ENCODE measurements around the gene RASL12. TPM values are rescaled to one million over a fixed set of nuclear protein-coding genes. Genes with fewer than 3 reads are reported as not detected.

RASL12 gene
- total and polyA plus RNA-seq, 2 of the 8 experiments (the other 6 are each of a cell fraction or from before 2014, with no cell fraction given): 9.5 to 10.3 TPM

- no peak overlapping the region for H3K23ac ChIP-seq (ENCODE audit: insufficient read length)
- no peaks in the 10 kb centered on the region for H3K36me3 ChIP-seq (ENCODE audit: control insufficient read depth in 2 of 4, insufficient read depth in 4 of 4, low read length in 3 of 4)
- H3K4ac ChIP-seq (replicated peaks; ENCODE audit: insufficient read length, low read depth, low read length): no peak overlapping the region
- no peak overlapping the region for H2BK5ac ChIP-seq (ENCODE audit: low read depth, low read length)
- no peak for FAIRE-seq
- no peak overlapping the region for H4K5ac ChIP-seq (ENCODE audit: insufficient read length, low read depth, low read length)
- no peaks in the 10 kb centered on the region; the same call in 1 of the 2 replicates for H3K23me2 ChIP-seq (ENCODE audit: low read depth, low read length)
- no peak overlapping the region for H3K4me3 ChIP-seq (ENCODE audit: extremely low read depth in 1 of 4, insufficient read depth in 2 of 4, low read depth in 3 of 4, low read length in 4 of 4)
- no peak overlapping the region for H3K14ac ChIP-seq (ENCODE audit: insufficient read length)
- H3K79me1 ChIP-seq (ENCODE audit: low read depth, low read length): no peaks in the 10 kb centered on the region
- peak overlapping the region; percentile 34 for H4K91ac ChIP-seq (replicated peaks; ENCODE audit: insufficient read length, low read length)
- no peaks in the 10 kb centered on the region for H4K20me1 ChIP-seq (replicated peaks in 1 of 2; ENCODE audit: control insufficient read depth in 1 of 2, insufficient read depth in 2 of 2, low read length in 2 of 2)
- H4K8ac ChIP-seq (ENCODE audit: extremely low read depth, insufficient read depth, low read length): peak overlapping the region; percentile 79; the same call in 1 of the 2 replicates
- 0 out of 2 replicates have a peak overlapping the region, but pooled peaks have one; percentile 61 for H2BK15ac ChIP-seq (ENCODE audit: low read length)
- no peak overlapping the region for H3K9ac ChIP-seq (replicated peaks in 1 of 4; ENCODE audit: extremely low read depth in 1 of 4, low read depth in 3 of 4, low read length in 3 of 4)
- H2BK120ac ChIP-seq (replicated peaks; ENCODE audit: low read depth, low read length): no peak overlapping the region
- H2BK20ac ChIP-seq (ENCODE audit: low read length): peak overlapping the region; percentile 90; the same call in 1 of the 2 replicates
- no peak overlapping the region for H2AK5ac ChIP-seq (ENCODE audit: low read depth, low read length)
- H3K27ac ChIP-seq (ENCODE audit: low read depth, low read length): no peak overlapping the region
- CTCF ChIA-PET (ENCODE audit: partially characterized antibody): interaction anchor here (0.5 to 32.9 kb wide), 12 partner anchors 8 to 1009 kb away, joined by 3 to 1213 read pairs (median 8); partner anchors contain the start of genes RASL12 and SLC51B
- H3K56ac ChIP-seq (replicated peaks; ENCODE audit: insufficient read length, low read depth, low read length): no peak overlapping the region
- peaks cover 3% of the 10 kb centered on the region in 2 experiments; a peak in 2 of 4 replicates for H3K9me3 ChIP-seq (ENCODE audit: insufficient read depth in 2 of 2, low read depth in 1 of 2, low read length in 1 of 2)
- H3K4me1 ChIP-seq (replicated peaks in 1 of 4; ENCODE audit: control insufficient read depth in 3 of 4, insufficient read depth in 4 of 4, low read length in 3 of 4): peaks cover 1 to 7% (median 4%) of the 10 kb centered on the region in 4 experiments; a peak in 5 of 7 replicates
- H3K27me3 ChIP-seq (replicated peaks in 1 of 4; ENCODE audit: control insufficient read depth in 3 of 4, extremely low read depth in 1 of 4, insufficient read depth in 3 of 4, low read length in 3 of 4): peaks cover 0 to 9% (median 8%) of the 10 kb centered on the region in 4 experiments; a peak in 5 of 7 replicates
- WGBS, 2 experiments (ENCODE audit: extremely low coverage in 1 of 2, insufficient coverage in 1 of 2, insufficient read length in 1 of 2, insufficient replicate concordance in 2 of 2, low coverage in 1 of 2, low lambda C conversion rate in 2 of 2, missing lambda C conversion rate in 1 of 2): 84% methylated on average over 65 of the region's 85 CpGs; no CpG with 5 or more reads in 1 of the 2 experiments
- H2AFZ ChIP-seq (ENCODE audit: low read length): no peak overlapping the region
- H3K79me2 ChIP-seq (ENCODE audit: control insufficient read depth in 1 of 2, insufficient read depth in 2 of 2, low read length in 2 of 2): no peaks in the 10 kb centered on the region
- DNase-seq (ENCODE audit: low read depth in 1 of 2, low spot score in 2 of 2): no peak
- 0 out of 4 replicates have a peak overlapping the region, but pooled peaks of 1 of the 2 experiments have one; percentile 39 for H3K4me2 ChIP-seq (ENCODE audit: insufficient read depth in 1 of 2, low read depth in 2 of 2, low read length in 2 of 2)
- peak overlapping the region; percentile 80; the same call in 1 of the 2 replicates for H2BK12ac ChIP-seq (ENCODE audit: low read depth, low read length)
- POLR2A ChIA-PET (ENCODE audit: partially characterized antibody): interaction anchor here (0.5 to 14.5 kb wide), 6 partner anchors 10 to 410 kb away, joined by 3 to 93 read pairs (median 4); partner anchors contain the start of genes RASL12 and RNU5B-1
- H3K18ac ChIP-seq (ENCODE audit: extremely low read depth, low read length): peak overlapping the region; percentile 60; the same call in 1 of the 2 replicates
- TF ChIP-seq YY1 (IDR thresholded peaks at IDR 0.05; ENCODE audit: low read depth, low read length) (no peak), ASH2L (IDR thresholded peaks at IDR 0.05; ENCODE audit: low read length) (no peak), EZH2 (IDR thresholded peaks at IDR 0.05; ENCODE audit: low read depth, low read length, severe bottlenecking) (no peak), GABPA (IDR thresholded peaks at IDR 0.05; ENCODE audit: borderline replicate concordance, insufficient read depth, low read length) (no peak), E2F6 (IDR thresholded peaks at IDR 0.05) (no peak), USF2 (IDR thresholded peaks at IDR 0.05; ENCODE audit: low read length) (0 out of 2 replicates have a peak, but pooled peaks have one; percentile 9), KDM1A (IDR thresholded peaks at IDR 0.05; ENCODE audit: borderline replicate concordance, low read length) (0 out of 2 replicates have a peak, but pooled peaks have one; percentile 21), TEAD4 (IDR thresholded peaks at IDR 0.05; ENCODE audit: low read depth, low read length) (no peak)
Measured at GRCh38 chr15:65077291-65077980, 9.6 kb upstream of the RASL12 start.
